ENCODE measurements around the gene EPG5. TPM values are rescaled to one million over a fixed set of nuclear protein-coding genes. Genes with fewer than 3 reads are reported as not detected.

Gene EPG5, protein sequence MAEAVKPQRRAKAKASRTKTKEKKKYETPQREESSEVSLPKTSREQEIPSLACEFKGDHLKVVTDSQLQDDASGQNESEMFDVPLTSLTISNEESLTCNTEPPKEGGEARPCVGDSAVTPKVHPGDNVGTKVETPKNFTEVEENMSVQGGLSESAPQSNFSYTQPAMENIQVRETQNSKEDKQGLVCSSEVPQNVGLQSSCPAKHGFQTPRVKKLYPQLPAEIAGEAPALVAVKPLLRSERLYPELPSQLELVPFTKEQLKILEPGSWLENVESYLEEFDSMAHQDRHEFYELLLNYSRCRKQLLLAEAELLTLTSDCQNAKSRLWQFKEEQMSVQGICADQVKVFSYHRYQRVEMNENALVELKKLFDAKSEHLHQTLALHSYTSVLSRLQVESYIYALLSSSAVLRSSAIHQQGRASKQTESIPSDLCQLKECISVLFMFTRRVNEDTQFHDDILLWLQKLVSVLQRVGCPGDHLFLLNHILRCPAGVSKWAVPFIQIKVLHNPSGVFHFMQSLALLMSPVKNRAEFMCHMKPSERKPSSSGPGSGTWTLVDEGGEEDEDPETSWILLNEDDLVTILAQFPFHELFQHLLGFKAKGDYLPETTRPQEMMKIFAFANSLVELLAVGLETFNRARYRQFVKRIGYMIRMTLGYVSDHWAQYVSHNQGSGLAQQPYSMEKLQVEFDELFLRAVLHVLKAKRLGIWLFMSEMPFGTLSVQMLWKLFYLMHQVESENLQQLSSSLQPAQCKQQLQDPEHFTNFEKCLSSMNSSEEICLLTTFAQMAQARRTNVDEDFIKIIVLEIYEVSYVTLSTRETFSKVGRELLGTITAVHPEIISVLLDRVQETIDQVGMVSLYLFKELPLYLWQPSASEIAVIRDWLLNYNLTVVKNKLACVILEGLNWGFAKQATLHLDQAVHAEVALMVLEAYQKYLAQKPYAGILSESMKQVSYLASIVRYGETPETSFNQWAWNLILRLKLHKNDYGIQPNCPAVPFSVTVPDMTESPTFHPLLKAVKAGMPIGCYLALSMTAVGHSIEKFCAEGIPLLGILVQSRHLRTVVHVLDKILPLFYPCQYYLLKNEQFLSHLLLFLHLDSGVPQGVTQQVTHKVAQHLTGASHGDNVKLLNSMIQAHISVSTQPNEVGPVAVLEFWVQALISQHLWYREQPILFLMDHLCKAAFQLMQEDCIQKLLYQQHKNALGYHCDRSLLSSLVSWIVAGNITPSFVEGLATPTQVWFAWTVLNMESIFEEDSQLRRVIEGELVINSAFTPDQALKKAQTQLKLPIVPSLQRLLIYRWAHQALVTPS (N-terminal part only)
- total RNA-seq, result 10 to 100 TPM; 28.7 to 29.0 TPM

DNA sequence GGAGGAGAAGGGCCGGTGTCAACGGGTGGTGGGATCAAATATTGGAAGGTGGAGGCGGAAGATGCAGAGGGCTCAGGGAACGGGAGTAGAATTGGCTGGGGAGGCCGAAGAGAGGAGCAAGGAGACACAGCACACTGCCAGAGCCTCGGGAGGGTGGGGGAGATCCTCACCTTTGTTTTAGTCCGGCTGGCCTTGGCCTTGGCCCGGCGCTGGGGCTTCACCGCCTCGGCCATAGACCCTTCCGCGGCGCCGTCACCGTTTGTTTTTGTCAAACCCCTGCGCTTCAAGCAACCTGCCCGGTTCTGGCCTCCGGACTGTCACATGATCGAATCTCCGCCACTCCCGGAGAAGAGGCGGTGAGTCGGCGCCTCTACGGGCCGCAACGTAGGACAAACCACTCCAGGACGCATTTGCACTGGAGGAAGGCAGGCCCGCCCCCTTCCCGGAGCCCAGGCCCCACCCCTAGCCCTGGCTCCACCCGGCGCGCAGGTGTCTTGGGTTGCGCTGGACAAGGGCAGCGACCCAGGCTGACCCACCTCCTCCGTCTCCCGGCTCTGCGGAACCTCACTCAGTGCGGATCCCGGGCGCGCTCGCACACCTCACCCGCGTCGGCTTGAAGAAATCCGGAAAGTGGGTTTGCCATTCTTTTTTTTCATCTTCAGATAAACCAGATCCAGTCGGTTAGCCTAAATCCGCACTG is at the start of gene EPG5:
TSS of gene EPG5 (minus strand) at position 323 of the 700 bp plus-strand sequence. CDS start at position 233, 90 bp downstream.
- Mint-ChIP-seq H3K36me3 (ENCODE audit: low read depth) (peaks cover 21% of the 10 kb centered on the region), H3K4me3 (peak within 1 kb of the TSS; percentile 99), H3K4me1 (peaks cover 43% of the 10 kb centered on the region), H3K9me3 (no peaks in the 10 kb centered on the region), H3K27ac (peak within 1 kb of the TSS; percentile 90), H3K27me3 (no peaks in the 10 kb centered on the region)
- CTCF ChIA-PET, result no interaction called here
- peak; percentile 96 for DNase-seq
- POLR2A ChIA-PET, result no interaction called here

DNA sequence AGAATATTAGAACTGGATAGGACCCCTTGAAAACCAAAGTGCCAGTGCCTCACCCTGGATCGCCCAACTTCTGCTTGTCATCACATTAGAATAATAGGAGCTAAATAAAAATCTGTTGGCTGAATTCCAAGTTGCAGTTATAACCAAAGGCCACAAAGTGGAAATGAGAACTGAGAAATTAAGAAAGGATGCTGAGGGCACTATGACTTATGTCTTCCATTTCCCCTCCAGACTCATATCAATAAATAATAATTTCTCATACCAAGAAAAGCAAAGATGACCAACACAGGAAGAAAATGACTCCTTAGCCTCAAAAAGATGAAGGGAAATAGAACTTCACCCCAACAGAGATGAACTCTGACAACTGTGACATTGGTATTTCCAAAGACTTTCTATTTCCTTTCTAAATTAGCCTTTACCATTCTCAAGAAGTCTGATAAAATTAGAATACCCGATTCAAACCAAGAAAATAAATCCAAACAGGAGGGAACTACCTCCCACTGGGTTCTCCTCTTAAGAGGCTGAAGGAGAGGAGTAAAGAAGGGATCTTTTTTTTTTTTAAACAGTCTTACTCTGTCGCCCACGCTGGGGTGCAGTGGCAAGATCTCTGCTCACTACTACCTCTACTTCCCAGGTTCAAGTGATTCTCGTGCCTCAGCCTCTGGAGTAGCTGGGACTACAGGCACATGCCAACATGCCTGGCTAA is 46.5 kb upstream of the EPG5 start:
- Mint-ChIP-seq H3K27me3 (peaks cover 2% of the 10 kb centered on the region), H3K9me3 (no peaks in the 10 kb centered on the region), H3K36me3 (ENCODE audit: low read depth) (peaks cover 8% of the 10 kb centered on the region), H3K4me1 (peaks cover 10% of the 10 kb centered on the region), H3K27ac (no peak overlapping the region), H3K4me3 (no peak overlapping the region)
- ChIA-PET CTCF (interaction anchor here (0.6 to 1.2 kb wide), 3 partner anchors 13 to 60 kb away, joined by 3 to 5 read pairs (median 3); no protein-coding TSS in a partner anchor), POLR2A (interaction anchor here (1.1 kb wide), 1 partner anchor 50 kb away, joined by 3 read pairs; no protein-coding TSS in a partner anchor)
- no peak for DNase-seq

DNA sequence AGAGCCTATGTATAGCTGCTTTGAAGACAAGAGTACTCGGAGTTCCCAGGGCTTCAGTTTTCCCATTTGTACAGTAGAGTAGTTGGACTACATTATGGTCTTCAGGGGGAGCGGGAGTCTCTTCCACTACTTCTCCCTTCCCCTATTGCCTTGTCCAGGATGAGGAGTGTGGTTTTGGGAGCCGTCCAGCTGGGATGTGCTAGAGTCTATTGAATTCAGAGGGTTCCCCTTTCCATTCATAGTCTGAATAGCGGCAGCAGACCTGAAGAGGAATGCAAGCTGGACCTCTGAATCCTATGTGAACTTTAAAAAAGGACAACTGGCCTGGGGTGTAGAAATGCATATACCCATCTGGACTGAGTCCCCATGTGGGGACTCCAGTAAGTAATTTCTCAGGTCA is 43.5 kb upstream of the EPG5 start:
- DNase-seq, result no peak
- Mint-ChIP-seq H3K4me3 (no peak overlapping the region), H3K27ac (no peak overlapping the region), H3K36me3 (ENCODE audit: low read depth) (peaks cover 8% of the 10 kb centered on the region), H3K9me3 (no peaks in the 10 kb centered on the region), H3K27me3 (no peaks in the 10 kb centered on the region), H3K4me1 (peaks cover 10% of the 10 kb centered on the region)
- ChIA-PET CTCF (interaction anchor here (1.4 kb wide), 1 partner anchor 63 kb away, joined by 6 read pairs; no protein-coding TSS in a partner anchor), POLR2A (no interaction called here)

DNA sequence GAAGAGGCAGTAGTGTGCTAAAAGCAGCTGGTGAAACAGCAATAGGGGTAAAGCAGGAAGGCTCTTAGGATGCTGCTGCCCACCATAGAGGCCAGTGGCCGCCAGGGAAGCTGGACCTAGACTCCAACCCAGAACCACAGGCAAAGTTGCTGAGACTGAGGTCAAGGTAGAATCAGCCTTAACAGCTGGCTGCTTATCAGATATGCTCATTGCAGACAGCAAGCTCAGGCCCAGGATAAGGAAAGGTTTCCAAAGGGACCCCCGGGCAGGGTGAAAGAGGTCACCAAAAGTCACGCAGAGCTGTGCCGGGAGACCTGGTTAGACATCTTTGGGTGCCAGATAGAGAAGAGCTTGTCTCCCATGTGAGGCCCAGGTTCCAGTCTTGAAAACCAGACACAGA is 42.9 kb upstream of the EPG5 start:
- Mint-ChIP-seq H3K4me3 (no peak overlapping the region), H3K9me3 (no peaks in the 10 kb centered on the region)

DNA sequence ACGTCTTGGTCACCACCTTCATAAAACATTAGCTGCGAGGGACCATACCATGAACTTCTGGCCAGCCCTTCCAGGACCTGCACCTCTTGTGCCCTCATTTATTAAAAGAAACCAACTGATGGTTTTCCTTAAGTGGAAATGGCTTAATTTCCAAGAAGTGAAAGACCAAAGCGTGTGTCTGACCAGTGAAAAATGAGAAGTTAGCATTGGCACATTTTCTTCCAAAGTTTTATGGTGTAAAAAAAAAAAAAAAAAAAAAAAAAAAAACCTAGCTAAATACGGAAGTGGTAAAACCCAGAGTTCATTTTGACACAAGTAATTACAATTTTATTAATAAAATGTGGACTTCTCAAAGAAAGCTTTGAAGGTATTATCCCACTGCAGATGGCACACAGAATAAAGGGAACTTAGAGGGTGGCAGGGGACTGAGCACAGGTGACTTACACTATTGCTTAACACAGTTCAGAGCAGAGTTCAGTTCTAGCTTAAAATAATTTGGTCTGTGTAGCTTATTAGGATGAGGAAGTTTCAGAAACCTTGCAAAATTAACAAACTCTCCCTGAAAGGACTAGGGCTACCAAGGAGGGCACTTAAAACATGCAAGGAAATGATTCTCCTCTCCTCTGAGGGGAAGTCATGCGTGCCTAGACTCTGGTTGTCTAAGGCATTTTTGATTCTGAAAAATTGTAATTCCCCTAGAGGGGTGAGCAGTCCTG is 42.2 kb upstream of the EPG5 start:
- H3K36me3 Mint-ChIP-seq (ENCODE audit: low read depth), result peaks cover 8% of the 10 kb centered on the region
- ChIA-PET CTCF (interaction anchor here (0.8 to 1.5 kb wide), 3 partner anchors 11 to 65 kb away, joined by 3 read pairs; no protein-coding TSS in a partner anchor), POLR2A (no interaction called here)
- H3K4me3 Mint-ChIP-seq, result no peak overlapping the region
- no peaks in the 10 kb centered on the region for H3K27me3 Mint-ChIP-seq
- no peak for DNase-seq
- H3K9me3 Mint-ChIP-seq, result no peaks in the 10 kb centered on the region
- H3K4me1 Mint-ChIP-seq, result peaks cover 7% of the 10 kb centered on the region
- no peak overlapping the region for H3K27ac Mint-ChIP-seq

More for the DNA sequence above, 42.9 kb upstream of the EPG5 start:
- H3K4me1 Mint-ChIP-seq, result peaks cover 10% of the 10 kb centered on the region
- H3K36me3 Mint-ChIP-seq (ENCODE audit: low read depth), result peaks cover 8% of the 10 kb centered on the region
- CTCF ChIA-PET, result interaction anchor here (1.5 kb wide), 1 partner anchor 64 kb away, joined by 3 read pairs; no protein-coding TSS in a partner anchor
- POLR2A ChIA-PET, result no interaction called here
- no peak overlapping the region for H3K27ac Mint-ChIP-seq
- no peak for DNase-seq
- no peaks in the 10 kb centered on the region for H3K27me3 Mint-ChIP-seq

DNA sequence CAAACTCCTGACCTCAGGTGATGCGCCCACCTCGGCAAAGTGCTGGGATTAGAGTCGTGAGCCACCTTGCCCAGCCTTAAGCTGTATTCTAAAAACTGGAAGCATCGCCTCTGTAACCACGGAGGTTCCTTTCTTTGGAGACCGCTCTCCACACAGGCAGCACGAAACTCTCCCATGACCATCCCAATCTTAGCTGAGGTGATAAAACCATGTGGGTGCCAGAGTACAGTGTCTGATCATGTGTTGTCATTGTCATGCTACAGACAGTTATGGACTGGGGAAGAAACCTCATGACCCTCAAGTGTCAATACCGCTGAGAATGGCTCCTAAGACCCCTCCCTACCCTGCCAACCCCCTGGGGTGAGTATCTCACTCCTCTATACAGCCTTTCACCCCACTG is 41.4 kb upstream of the EPG5 start:
- H3K4me3 Mint-ChIP-seq, result no peak overlapping the region
- POLR2A ChIA-PET, result no interaction called here
- peaks cover 8% of the 10 kb centered on the region for H3K36me3 Mint-ChIP-seq (ENCODE audit: low read depth)
- H3K27ac Mint-ChIP-seq, result no peak overlapping the region
- no peaks in the 10 kb centered on the region for H3K9me3 Mint-ChIP-seq
- no peaks in the 10 kb centered on the region for H3K27me3 Mint-ChIP-seq
- H3K4me1 Mint-ChIP-seq, result peaks cover 4% of the 10 kb centered on the region
- CTCF ChIA-PET, result interaction anchor here (1.5 kb wide), 1 partner anchor 65 kb away, joined by 3 read pairs; no protein-coding TSS in a partner anchor
- DNase-seq, result no peak

DNA sequence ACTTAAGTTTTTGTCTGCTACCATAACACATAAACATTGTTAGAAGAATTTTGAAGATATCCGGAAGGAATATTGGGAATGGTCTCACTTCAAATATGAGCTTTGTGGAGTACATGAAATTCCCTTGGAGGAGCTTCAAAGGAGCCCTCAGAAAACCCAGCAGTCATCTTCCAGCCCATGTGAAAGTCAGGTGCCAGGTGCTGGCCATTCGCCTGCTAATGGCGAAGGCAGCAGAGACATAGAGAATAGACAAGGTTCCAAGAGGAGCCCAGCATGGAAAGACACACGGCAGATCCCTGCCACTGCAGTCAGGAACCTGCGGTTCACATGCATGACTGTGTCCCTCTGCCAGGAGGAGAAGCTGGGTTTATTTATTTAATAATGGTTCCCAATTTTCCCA is 40.0 kb upstream of the EPG5 start:
- no peak overlapping the region for H3K27ac Mint-ChIP-seq
- DNase-seq, result no peak
- no peak overlapping the region for H3K4me3 Mint-ChIP-seq
- H3K27me3 Mint-ChIP-seq, result no peaks in the 10 kb centered on the region
- ChIA-PET CTCF (no interaction called here), POLR2A (no interaction called here)
- peaks cover 15% of the 10 kb centered on the region for H3K36me3 Mint-ChIP-seq (ENCODE audit: low read depth)
- H3K4me1 Mint-ChIP-seq, result no peaks in the 10 kb centered on the region
- H3K9me3 Mint-ChIP-seq, result peaks cover 4% of the 10 kb centered on the region

DNA sequence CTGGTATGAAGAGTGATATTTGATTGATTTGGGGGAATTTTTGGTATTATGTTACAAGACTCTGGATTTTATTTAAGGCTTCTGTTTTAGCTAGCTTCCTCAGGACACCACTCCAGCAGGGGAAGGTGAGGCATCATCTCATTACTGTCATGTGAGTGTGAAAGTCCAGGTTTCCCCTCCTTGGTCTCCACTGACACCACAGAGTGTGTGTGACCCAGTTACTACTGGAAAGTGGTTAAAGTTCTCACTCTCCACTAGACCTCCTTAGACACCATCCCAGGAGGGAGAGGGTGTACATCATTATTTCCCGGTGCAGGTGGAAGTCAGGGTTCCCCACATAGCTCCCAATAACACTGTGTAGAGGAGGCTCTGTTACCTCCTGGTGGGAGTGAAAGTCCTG is 35.8 kb upstream of the EPG5 start:
- peaks cover 10% of the 10 kb centered on the region for H3K36me3 Mint-ChIP-seq (ENCODE audit: low read depth)
- H3K9me3 Mint-ChIP-seq, result peaks cover 4% of the 10 kb centered on the region
- H3K4me3 Mint-ChIP-seq, result no peak overlapping the region
- no peak for DNase-seq
- POLR2A ChIA-PET, result no interaction called here
- H3K27ac Mint-ChIP-seq, result no peak overlapping the region
- no peaks in the 10 kb centered on the region for H3K27me3 Mint-ChIP-seq
- peaks cover 20% of the 10 kb centered on the region for H3K4me1 Mint-ChIP-seq
- CTCF ChIA-PET, result interaction anchor here (0.7 to 1.0 kb wide), 2 partner anchors 29 to 104 kb away, joined by 3 to 6 read pairs; no protein-coding TSS in a partner anchor

DNA sequence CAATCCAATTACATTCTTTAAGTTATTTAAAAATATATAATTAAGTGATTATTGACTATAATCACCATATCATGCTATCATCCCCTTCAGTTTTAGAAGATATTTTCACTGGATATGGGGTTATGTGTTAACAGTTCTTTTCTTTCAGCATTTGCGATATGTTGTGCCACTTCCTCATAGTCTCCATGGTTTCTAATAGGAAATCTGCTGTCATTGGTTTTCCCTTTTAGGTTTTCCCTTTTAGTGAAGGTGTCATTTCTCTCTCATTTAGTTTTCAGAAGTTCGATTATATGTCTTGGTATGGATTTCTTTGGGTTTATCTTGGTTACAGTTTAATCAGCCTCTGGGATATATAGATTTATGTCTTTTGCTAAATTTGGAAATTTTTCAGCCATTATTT is 34.8 kb upstream of the EPG5 start:
- peaks cover 29% of the 10 kb centered on the region for H3K4me1 Mint-ChIP-seq
- CTCF ChIA-PET, result no interaction called here
- H3K27me3 Mint-ChIP-seq, result no peaks in the 10 kb centered on the region
- H3K9me3 Mint-ChIP-seq, result peaks cover 4% of the 10 kb centered on the region
- no peak overlapping the region for H3K4me3 Mint-ChIP-seq
- DNase-seq, result no peak
- H3K36me3 Mint-ChIP-seq (ENCODE audit: low read depth), result peaks cover 10% of the 10 kb centered on the region
- POLR2A ChIA-PET, result no interaction called here
- no peak overlapping the region for H3K27ac Mint-ChIP-seq

DNA sequence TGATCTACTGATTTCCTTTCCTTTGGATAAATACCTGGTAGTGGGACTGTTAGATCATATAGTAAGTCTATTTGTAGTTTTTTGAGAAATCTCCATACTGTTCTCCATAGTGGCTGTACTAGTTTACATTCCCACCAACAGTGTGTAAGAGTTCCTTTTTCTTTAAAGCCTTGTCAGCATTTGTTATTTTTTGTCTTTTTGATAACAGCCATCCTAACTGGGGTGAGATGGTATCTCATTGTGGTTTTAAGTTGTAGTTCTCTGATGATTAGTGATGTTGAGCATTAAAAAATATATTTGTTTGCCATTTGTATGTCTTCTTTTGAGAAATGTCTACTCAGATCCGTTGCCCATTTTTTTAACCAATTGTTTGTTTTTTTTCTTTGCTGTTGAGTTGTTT is 33.9 kb upstream of the EPG5 start:
- H3K27ac Mint-ChIP-seq, result no peak overlapping the region
- ChIA-PET POLR2A (no interaction called here), CTCF (interaction anchor here (1.4 to 2.0 kb wide), 2 partner anchors 12 to 73 kb away, joined by 3 to 6 read pairs; no protein-coding TSS in a partner anchor)
- peaks cover 4% of the 10 kb centered on the region for H3K9me3 Mint-ChIP-seq
- no peak overlapping the region for H3K4me3 Mint-ChIP-seq
- H3K36me3 Mint-ChIP-seq (ENCODE audit: low read depth), result peaks cover 10% of the 10 kb centered on the region
- peaks cover 32% of the 10 kb centered on the region for H3K4me1 Mint-ChIP-seq
- no peak for DNase-seq
- no peaks in the 10 kb centered on the region for H3K27me3 Mint-ChIP-seq

DNA sequence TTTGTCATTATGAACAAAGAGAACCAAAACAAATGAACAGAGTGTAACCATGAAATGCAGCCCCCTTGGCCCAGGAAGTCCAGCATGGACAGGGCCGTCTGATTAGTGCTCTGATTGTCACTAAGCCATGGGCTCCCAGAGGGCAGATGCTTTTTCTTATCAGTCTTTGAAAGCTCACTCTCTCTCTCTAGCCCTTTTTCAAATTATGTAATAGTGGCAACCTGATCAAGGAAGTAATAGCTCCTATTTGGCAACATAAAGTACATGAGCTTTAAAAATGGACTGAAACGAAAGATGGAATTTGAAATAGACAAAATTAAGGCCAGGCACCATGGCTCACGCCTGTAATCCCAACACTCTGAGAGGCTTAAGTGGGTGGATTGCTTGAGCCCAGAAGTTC is 32.4 kb upstream of the EPG5 start:
- Mint-ChIP-seq H3K9me3 (peaks cover 4% of the 10 kb centered on the region), H3K4me1 (peaks cover 32% of the 10 kb centered on the region), H3K27me3 (no peaks in the 10 kb centered on the region), H3K27ac (no peak overlapping the region), H3K4me3 (no peak overlapping the region), H3K36me3 (ENCODE audit: low read depth) (peaks cover 10% of the 10 kb centered on the region)
- ChIA-PET CTCF (interaction anchor here (2.0 kb wide), 1 partner anchor 74 kb away, joined by 6 read pairs; no protein-coding TSS in a partner anchor), POLR2A (interaction anchor here (1.0 kb wide), 1 partner anchor 72 kb away, joined by 3 read pairs; no protein-coding TSS in a partner anchor)
- DNase-seq, result no peak

Data from activated CD4-positive, alpha-beta memory T cell treated with anti-CD3 and anti-CD28 coated beads, Interleukin-2, amount 10 ng/mL, durations not matched to agents 7 days and 5 days (primary cell).